RWPE2 (cell line): Measurements from ENCODE around the gene SBF1.

Experiments
- ATAC-seq: fragments of 200-7000 bp; cut with Tn5 transposase; 3 replicates; pipeline ENCODE4 v1.9.1; 2021; ENCODE audit warnings: low read depth
- DNase-seq: peaks from one replicate; pipeline ENCODE4 v3.0.0-alpha.2; 2020; ENCODE audit warnings: low spot score
- H3K27ac ChIP-seq: fragments of 450-650 bp; 2 replicates; pipeline ENCODE4 v1.5.1; 2017; ENCODE audit warnings: mild to moderate bottlenecking; ENCODE audit not compliant: poor library complexity, severe bottlenecking
- H3K27me3 ChIP-seq: fragments of 250-450 bp; sonication (Bioruptor Pico); 2 replicates; pipeline ENCODE4 v1.5.1; 2021; ENCODE audit warnings: mild to moderate bottlenecking, moderate library complexity; ENCODE audit not compliant: insufficient read depth, poor library complexity, severe bottlenecking
- H3K36me3 ChIP-seq: fragments of 250-450 bp; sonication (Bioruptor Pico); 2 replicates; pipeline ENCODE4 v1.5.1; 2020; ENCODE audit warnings: low read depth, mild to moderate bottlenecking, moderate library complexity
- H3K4me1 ChIP-seq: fragments of 250-450 bp; sonication (Bioruptor Pico); 2 replicates; pipeline ENCODE4 v1.5.1; 2021; ENCODE audit warnings: mild to moderate bottlenecking, moderate library complexity; ENCODE audit not compliant: insufficient read depth, poor library complexity, severe bottlenecking
- H3K4me3 ChIP-seq: fragments of 250-450 bp; sonication (Bioruptor Pico); 2 replicates; pipeline ENCODE4 v1.5.1; 2021; ENCODE audit warnings: mild to moderate bottlenecking, moderate library complexity; ENCODE audit not compliant: severe bottlenecking
- H3K9me3 ChIP-seq: fragments of 250-450 bp; sonication (Bioruptor Pico); 2 replicates; pipeline ENCODE4 v1.5.1; 2021; ENCODE audit warnings: mild to moderate bottlenecking, moderate library complexity; ENCODE audit not compliant: severe bottlenecking
- TF ChIP-seq, protein P1 (sequence below): fragments of 450-650 bp; IDR thresholded peaks from one replicate; pipeline ENCODE4 v1.5.1; 2017; ENCODE audit warnings: mild to moderate bottlenecking, moderate library complexity; ENCODE audit not compliant: poor library complexity, severe bottlenecking

The SBF1 gene

DNA sequence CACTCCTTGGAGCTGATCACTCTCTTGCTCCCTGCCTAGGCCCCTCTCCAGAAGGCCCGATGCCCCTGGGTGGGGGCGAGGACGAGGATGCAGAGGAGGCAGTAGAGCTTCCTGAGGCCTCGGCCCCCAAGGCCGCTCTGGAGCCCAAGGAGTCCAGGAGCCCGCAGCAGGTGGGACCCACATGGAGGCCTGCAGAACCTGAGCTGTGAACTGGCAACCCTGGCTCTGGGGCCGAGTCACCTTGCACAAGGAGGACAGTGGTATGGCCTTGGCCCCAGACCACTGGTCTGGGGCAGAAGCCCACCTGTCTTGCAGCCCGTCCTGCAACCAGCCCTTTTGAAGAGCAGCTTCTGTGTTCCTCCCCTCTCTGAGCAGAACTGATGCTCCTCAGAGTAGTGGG, 44.3 kb upstream of the SBF1 start:
- Histone ChIP-seq H3K27me3 (no peaks in the 10 kb centered on the region), H3K4me1 (no peaks in the 10 kb centered on the region), H3K36me3 (peaks cover 37% of the 10 kb centered on the region), H3K27ac (no peak overlapping the region), H3K9me3 (no peaks in the 10 kb centered on the region), H3K4me3 (no peak overlapping the region)
- TF ChIP-seq, protein P1, sequence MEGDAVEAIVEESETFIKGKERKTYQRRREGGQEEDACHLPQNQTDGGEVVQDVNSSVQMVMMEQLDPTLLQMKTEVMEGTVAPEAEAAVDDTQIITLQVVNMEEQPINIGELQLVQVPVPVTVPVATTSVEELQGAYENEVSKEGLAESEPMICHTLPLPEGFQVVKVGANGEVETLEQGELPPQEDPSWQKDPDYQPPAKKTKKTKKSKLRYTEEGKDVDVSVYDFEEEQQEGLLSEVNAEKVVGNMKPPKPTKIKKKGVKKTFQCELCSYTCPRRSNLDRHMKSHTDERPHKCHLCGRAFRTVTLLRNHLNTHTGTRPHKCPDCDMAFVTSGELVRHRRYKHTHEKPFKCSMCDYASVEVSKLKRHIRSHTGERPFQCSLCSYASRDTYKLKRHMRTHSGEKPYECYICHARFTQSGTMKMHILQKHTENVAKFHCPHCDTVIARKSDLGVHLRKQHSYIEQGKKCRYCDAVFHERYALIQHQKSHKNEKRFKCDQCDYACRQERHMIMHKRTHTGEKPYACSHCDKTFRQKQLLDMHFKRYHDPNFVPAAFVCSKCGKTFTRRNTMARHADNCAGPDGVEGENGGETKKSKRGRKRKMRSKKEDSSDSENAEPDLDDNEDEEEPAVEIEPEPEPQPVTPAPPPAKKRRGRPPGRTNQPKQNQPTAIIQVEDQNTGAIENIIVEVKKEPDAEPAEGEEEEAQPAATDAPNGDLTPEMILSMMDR, result no peak
- no peak for ATAC-seq
- no peak for DNase-seq

DNA sequence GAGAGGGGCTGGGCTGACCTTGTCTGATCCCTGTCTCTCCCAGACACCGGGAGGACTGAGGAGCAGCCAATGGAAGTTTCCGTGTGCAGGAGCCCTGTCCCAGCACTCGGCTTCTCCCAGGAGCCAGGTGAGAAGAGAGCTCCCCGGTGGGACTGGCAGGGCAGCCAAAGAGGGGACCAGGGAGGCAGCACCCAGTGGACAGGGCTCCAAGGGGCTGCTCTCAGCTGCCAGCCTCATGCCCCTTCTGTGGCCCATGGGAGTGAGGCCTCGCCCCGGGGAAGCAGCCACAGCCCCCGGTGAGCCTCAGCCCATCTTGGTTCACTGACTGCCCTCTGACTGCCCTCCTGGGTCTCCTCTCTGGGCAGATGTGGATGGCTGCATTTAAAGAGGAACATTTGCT, 43.8 kb upstream of the SBF1 start:
- peaks cover 37% of the 10 kb centered on the region for H3K36me3 ChIP-seq
- no peaks in the 10 kb centered on the region for H3K9me3 ChIP-seq
- DNase-seq (no peak), ATAC-seq (no peak)
- H3K4me1 ChIP-seq, result no peaks in the 10 kb centered on the region
- TF ChIP-seq, protein P1, result no peak
- no peaks in the 10 kb centered on the region for H3K27me3 ChIP-seq
- H3K4me3 ChIP-seq, result no peak overlapping the region
- H3K27ac ChIP-seq, result no peak overlapping the region

DNA sequence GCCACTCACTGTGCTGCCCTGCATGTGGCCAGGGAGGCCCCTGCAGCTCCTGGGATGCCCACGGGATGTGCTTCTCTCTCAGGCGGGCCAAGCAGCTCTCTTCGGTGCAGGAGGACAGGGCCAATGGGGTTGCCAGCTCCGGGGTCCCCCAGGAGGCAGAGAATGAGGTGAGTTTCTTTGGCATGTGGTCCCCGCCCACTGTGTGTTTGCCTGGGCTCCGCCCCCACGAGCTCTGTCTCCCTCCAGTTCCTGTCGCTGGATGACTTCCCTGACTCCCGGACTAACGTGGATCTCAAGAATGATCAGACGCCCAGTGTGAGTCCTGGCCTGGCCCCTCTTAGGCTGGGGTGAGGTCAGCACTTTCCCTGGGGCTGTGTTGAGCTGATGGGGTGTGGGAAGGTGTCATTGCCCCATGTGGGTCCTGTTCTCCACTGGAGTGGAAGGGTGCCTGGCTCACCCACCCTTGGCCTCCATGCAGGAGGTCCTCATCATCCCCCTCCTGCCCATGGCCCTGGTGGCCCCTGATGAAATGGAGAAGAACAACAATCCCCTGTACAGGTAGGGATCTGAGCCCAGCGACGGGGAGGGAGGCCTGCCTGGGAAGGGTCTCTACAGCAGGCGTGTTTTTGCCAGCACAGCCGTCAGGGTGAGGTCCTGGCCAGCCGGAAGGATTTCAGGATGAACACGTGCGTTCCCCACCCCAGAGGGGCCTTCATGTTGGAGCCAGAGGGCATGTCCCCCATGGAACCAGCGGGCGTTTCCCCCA, 42.8 kb upstream of the SBF1 start:
- Histone ChIP-seq H3K27ac (no peak overlapping the region), H3K36me3 (peaks cover 40% of the 10 kb centered on the region), H3K9me3 (no peaks in the 10 kb centered on the region), H3K27me3 (no peaks in the 10 kb centered on the region), H3K4me1 (no peaks in the 10 kb centered on the region), H3K4me3 (no peak overlapping the region)
- TF ChIP-seq, protein P1, result no peak
- ATAC-seq (no peak), DNase-seq (no peak)

DNA sequence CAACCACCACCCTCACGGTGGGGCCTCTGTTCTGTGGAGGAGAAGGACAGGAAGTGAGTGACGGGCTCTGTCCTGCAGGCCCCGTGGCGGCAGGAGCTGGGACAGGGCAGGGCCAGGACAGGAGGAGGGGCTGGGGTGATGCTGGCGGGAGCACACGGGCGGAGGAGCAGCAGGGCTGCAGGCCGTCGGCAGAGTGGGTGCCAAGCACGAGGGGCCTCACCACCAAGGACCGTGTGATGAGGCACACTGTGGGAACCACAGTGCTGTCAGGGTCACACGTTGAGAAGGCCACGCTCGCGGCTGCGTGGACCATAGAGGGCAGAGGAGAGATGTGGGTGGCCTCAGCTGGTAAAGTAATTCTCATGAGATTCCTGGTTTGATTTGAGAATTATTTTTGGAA, 42.1 kb upstream of the SBF1 start:
- no peak for DNase-seq
- Histone ChIP-seq H3K36me3 (peaks cover 42% of the 10 kb centered on the region), H3K4me1 (no peaks in the 10 kb centered on the region), H3K27ac (no peak overlapping the region), H3K4me3 (no peak overlapping the region), H3K27me3 (no peaks in the 10 kb centered on the region), H3K9me3 (no peaks in the 10 kb centered on the region)
- TF ChIP-seq, protein P1, result no peak
- no peak for ATAC-seq

DNA sequence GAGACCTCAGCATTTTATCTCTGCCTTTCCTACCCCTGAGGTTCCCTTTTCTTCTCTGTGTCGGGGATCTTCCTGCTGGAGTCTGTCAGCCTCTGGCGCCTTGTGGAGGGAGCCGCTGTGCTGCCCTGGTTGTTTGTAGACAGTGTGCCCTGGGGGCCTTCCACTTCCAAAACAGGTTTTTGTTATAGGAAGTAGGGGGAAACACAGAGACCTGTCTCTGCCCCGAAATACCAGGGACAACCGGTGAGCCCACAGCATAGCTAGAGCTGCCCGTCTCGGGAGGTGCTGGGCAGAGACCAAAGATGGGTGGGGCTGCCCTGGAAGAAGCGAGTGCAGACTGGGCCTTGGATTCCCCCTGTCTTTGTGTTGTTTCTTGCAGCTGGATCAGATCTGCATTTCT, 41.2 kb upstream of the SBF1 start:
- DNase-seq (no peak), ATAC-seq (no peak)
- Histone ChIP-seq H3K36me3 (peaks cover 43% of the 10 kb centered on the region), H3K4me3 (no peak overlapping the region), H3K27ac (no peak overlapping the region), H3K27me3 (no peaks in the 10 kb centered on the region), H3K9me3 (no peaks in the 10 kb centered on the region), H3K4me1 (no peaks in the 10 kb centered on the region)
- TF ChIP-seq, protein P1, result no peak
